ENCODE results near the gene GNAS-AS1.
"Not testable (repeated sequence)": the region's sequence is repeated elsewhere in the genome, so short reads cannot be mapped to it uniquely, and the experiment has no call there.

GNAS-AS1 gene

GRCh38 chr20:58822149-58822548 lies 28.6 kb downstream of the GNAS-AS1 start:
- Histone ChIP-seq H3K27ac (ENCODE audit: low read depth, low read length) (no peak overlapping the region), H4K8ac (ENCODE audit: low read depth, low read length) (no peak overlapping the region), H3K9ac (ENCODE audit: low read length) (no peak overlapping the region), H3K4me3 (ENCODE audit: low read length) (no peak overlapping the region), H2AK5ac (ENCODE audit: low read length) (no peak overlapping the region), H3K79me1 (ENCODE audit: low read length) (no peaks in the 10 kb centered on the region), H3K79me2 (ENCODE audit: control insufficient read depth, insufficient read depth, low read length) (no peaks in the 10 kb centered on the region), H3K4ac (ENCODE audit: low read depth, low read length) (no peak overlapping the region), H3K27me3 (ENCODE audit: insufficient read depth, low read length, poor library complexity) (no peaks in the 10 kb centered on the region), H3K56ac (ENCODE audit: low read length) (no peak overlapping the region), H3K23ac (ENCODE audit: low read length) (no peak overlapping the region), H3K4me1 (ENCODE audit: control insufficient read depth, low read depth, low read length) (no peaks in the 10 kb centered on the region), H2BK120ac (ENCODE audit: low read depth, low read length) (no peak overlapping the region), H3K36me3 (ENCODE audit: control insufficient read depth, insufficient read depth, low read length) (peaks cover 3% of the 10 kb centered on the region), H2BK15ac (replicated peaks; ENCODE audit: low read depth) (no peak overlapping the region), H3K4me2 (ENCODE audit: low read length) (no peak overlapping the region), H2BK5ac (ENCODE audit: low read length) (no peak overlapping the region), H3K18ac (ENCODE audit: low read length) (no peak overlapping the region), H4K5ac (ENCODE audit: low read length) (no peak overlapping the region)
- DNase-seq = peak; percentile 19
- WGBS (ENCODE audit: extremely low coverage, insufficient coverage, low lambda C conversion rate) = no CpG with 5 or more reads among the region's 8 CpGs

- not testable (repeated sequence) for H3K56ac ChIP-seq (ENCODE audit: low read length); H2AK5ac ChIP-seq (ENCODE audit: low read length)
- no CpG with 5 or more reads among the region's 6 CpGs for WGBS (ENCODE audit: extremely low coverage, insufficient coverage, low lambda C conversion rate)
Measured at GRCh38 chr20:58820515-58820914, 30.2 kb downstream of the GNAS-AS1 start.

GRCh38 chr20:58819921-58820320 lies 30.8 kb downstream of the GNAS-AS1 start:
- no peaks in the 10 kb centered on the region for H3K27me3 ChIP-seq (ENCODE audit: insufficient read depth, low read length, poor library complexity)
- DNase-seq = no peak
- no peak overlapping the region for H2BK5ac ChIP-seq (ENCODE audit: low read length)
- no peak overlapping the region for H3K4ac ChIP-seq (ENCODE audit: low read depth, low read length)
- no peak overlapping the region for H3K18ac ChIP-seq (ENCODE audit: low read length)
- H3K4me3 ChIP-seq (ENCODE audit: low read length) = no peak overlapping the region
- H3K56ac ChIP-seq (ENCODE audit: low read length) = no peak overlapping the region
- no peaks in the 10 kb centered on the region for H3K4me1 ChIP-seq (ENCODE audit: control insufficient read depth, low read depth, low read length)
- no peak overlapping the region for H3K9ac ChIP-seq (ENCODE audit: low read length)
- no peak overlapping the region for H3K27ac ChIP-seq (ENCODE audit: low read depth, low read length)
- no CpG with 5 or more reads among the region's 13 CpGs for WGBS (ENCODE audit: extremely low coverage, insufficient coverage, low lambda C conversion rate)
- H2BK15ac ChIP-seq (replicated peaks; ENCODE audit: low read depth) = no peak overlapping the region
- H4K5ac ChIP-seq (ENCODE audit: low read length) = no peak overlapping the region
- no peak overlapping the region for H2BK120ac ChIP-seq (ENCODE audit: low read depth, low read length)
- H3K23ac ChIP-seq (ENCODE audit: low read length) = no peak overlapping the region
- H3K79me2 ChIP-seq (ENCODE audit: control insufficient read depth, insufficient read depth, low read length) = no peaks in the 10 kb centered on the region
- H2AK5ac ChIP-seq (ENCODE audit: low read length) = no peak overlapping the region
- no peaks in the 10 kb centered on the region for H3K79me1 ChIP-seq (ENCODE audit: low read length)
- peaks cover 3% of the 10 kb centered on the region for H3K36me3 ChIP-seq (ENCODE audit: control insufficient read depth, insufficient read depth, low read length)
- H3K4me2 ChIP-seq (ENCODE audit: low read length) = no peak overlapping the region
- no peak overlapping the region for H4K8ac ChIP-seq (ENCODE audit: low read depth, low read length)

More at GRCh38 chr20:58820515-58820914, 30.2 kb downstream of the GNAS-AS1 start:
- H3K23ac ChIP-seq (ENCODE audit: low read length); H3K27ac ChIP-seq (ENCODE audit: low read depth, low read length); H2BK15ac ChIP-seq (replicated peaks; ENCODE audit: low read depth); H3K9ac ChIP-seq (ENCODE audit: low read length); H4K5ac ChIP-seq (ENCODE audit: low read length); H3K36me3 ChIP-seq (ENCODE audit: control insufficient read depth, insufficient read depth, low read length); H2BK5ac ChIP-seq (ENCODE audit: low read length); H3K79me2 ChIP-seq (ENCODE audit: control insufficient read depth, insufficient read depth, low read length); H3K4ac ChIP-seq (ENCODE audit: low read depth, low read length); H2BK120ac ChIP-seq (ENCODE audit: low read depth, low read length); H3K4me2 ChIP-seq (ENCODE audit: low read length); DNase-seq; H3K27me3 ChIP-seq (ENCODE audit: insufficient read depth, low read length, poor library complexity); H3K79me1 ChIP-seq (ENCODE audit: low read length); H4K8ac ChIP-seq (ENCODE audit: low read depth, low read length); H3K18ac ChIP-seq (ENCODE audit: low read length); H3K4me3 ChIP-seq (ENCODE audit: low read length); H3K4me1 ChIP-seq (ENCODE audit: control insufficient read depth, low read depth, low read length): not testable (repeated sequence)

GRCh38 chr20:58818586-58819285 lies 32.0 kb downstream of the GNAS-AS1 start:
- no peak overlapping the region for H4K8ac ChIP-seq (ENCODE audit: low read depth, low read length)
- no peak overlapping the region for H3K4ac ChIP-seq (ENCODE audit: low read depth, low read length)
- H3K79me2 ChIP-seq (ENCODE audit: control insufficient read depth, insufficient read depth, low read length) = no peaks in the 10 kb centered on the region
- H3K56ac ChIP-seq (ENCODE audit: low read length) = no peak overlapping the region
- no peak overlapping the region for H3K27ac ChIP-seq (ENCODE audit: low read depth, low read length)
- H3K23ac ChIP-seq (ENCODE audit: low read length) = no peak overlapping the region
- H2BK120ac ChIP-seq (ENCODE audit: low read depth, low read length) = no peak overlapping the region
- no peak overlapping the region for H2AK5ac ChIP-seq (ENCODE audit: low read length)
- H4K5ac ChIP-seq (ENCODE audit: low read length) = no peak overlapping the region
- no peak for DNase-seq
- H2BK15ac ChIP-seq (replicated peaks; ENCODE audit: low read depth) = no peak overlapping the region
- H3K4me2 ChIP-seq (ENCODE audit: low read length) = no peak overlapping the region
- no peak overlapping the region for H2BK5ac ChIP-seq (ENCODE audit: low read length)
- no peak overlapping the region for H3K4me3 ChIP-seq (ENCODE audit: low read length)
- no peak overlapping the region for H3K18ac ChIP-seq (ENCODE audit: low read length)
- no CpG with 5 or more reads among the region's 8 CpGs for WGBS (ENCODE audit: extremely low coverage, insufficient coverage, low lambda C conversion rate)
- no peaks in the 10 kb centered on the region for H3K79me1 ChIP-seq (ENCODE audit: low read length)
- H3K36me3 ChIP-seq (ENCODE audit: control insufficient read depth, insufficient read depth, low read length) = peaks cover 3% of the 10 kb centered on the region
- no peaks in the 10 kb centered on the region for H3K27me3 ChIP-seq (ENCODE audit: insufficient read depth, low read length, poor library complexity)
- no peaks in the 10 kb centered on the region for H3K4me1 ChIP-seq (ENCODE audit: control insufficient read depth, low read depth, low read length)
- H3K9ac ChIP-seq (ENCODE audit: low read length) = no peak overlapping the region

GRCh38 chr20:58817748-58818147 lies 33.0 kb downstream of the GNAS-AS1 start:
- no CpG with 5 or more reads among the region's 10 CpGs for whole genome bisulfite sequencing (ENCODE audit: extremely low coverage, insufficient coverage, low lambda C conversion rate)
- no peak overlapping the region for H3K4me2 ChIP-seq (ENCODE audit: low read length)

More at GRCh38 chr20:58817748-58818147, 33.0 kb downstream of the GNAS-AS1 start:
- no peak overlapping the region for H2BK5ac ChIP-seq (ENCODE audit: low read length)
- no peaks in the 10 kb centered on the region for H3K27me3 ChIP-seq (ENCODE audit: insufficient read depth, low read length, poor library complexity)
- no peaks in the 10 kb centered on the region for H3K79me1 ChIP-seq (ENCODE audit: low read length)
- no peak overlapping the region for H2BK15ac ChIP-seq (replicated peaks; ENCODE audit: low read depth)
- no peak overlapping the region for H3K18ac ChIP-seq (ENCODE audit: low read length)
- peaks cover 1% of the 10 kb centered on the region for H3K36me3 ChIP-seq (ENCODE audit: control insufficient read depth, insufficient read depth, low read length)
- H3K4ac ChIP-seq (ENCODE audit: low read depth, low read length) = no peak overlapping the region
- H4K5ac ChIP-seq (ENCODE audit: low read length) = no peak overlapping the region
- H2AK5ac ChIP-seq (ENCODE audit: low read length) = no peak overlapping the region
- no peak overlapping the region for H2BK120ac ChIP-seq (ENCODE audit: low read depth, low read length)
- H4K8ac ChIP-seq (ENCODE audit: low read depth, low read length) = no peak overlapping the region
- no peak for DNase-seq
- H3K56ac ChIP-seq (ENCODE audit: low read length) = no peak overlapping the region
- no peak overlapping the region for H3K27ac ChIP-seq (ENCODE audit: low read depth, low read length)
- no peaks in the 10 kb centered on the region for H3K4me1 ChIP-seq (ENCODE audit: control insufficient read depth, low read depth, low read length)
- no peaks in the 10 kb centered on the region for H3K79me2 ChIP-seq (ENCODE audit: control insufficient read depth, insufficient read depth, low read length)
- H3K9ac ChIP-seq (ENCODE audit: low read length) = no peak overlapping the region
- no peak overlapping the region for H3K4me3 ChIP-seq (ENCODE audit: low read length)
- no peak overlapping the region for H3K23ac ChIP-seq (ENCODE audit: low read length)
